Bone marrow (tissue), 2 donors: ENCODE data around the gene ATXN1.
"Not testable (repeated sequence)": the region's sequence is repeated elsewhere in the genome, so short reads cannot be mapped to it uniquely, and the experiment has no call there.

Source experiments
- DNase-seq, 2 donors: peaks; one replicate each; lab custom pipeline; 2025; lab: John Stamatoyannopoulos, UW

The ATXN1 gene

GRCh38 chr6:16644540-16645250, 116.6 kb downstream of the ATXN1 start:
- DNase-seq, result no peak

- DNase-seq, result no peak
These were observed 121.4 kb downstream of the ATXN1 start for GRCh38 chr6:16639684-16640480.

GRCh38 chr6:16637635-16638034, 123.6 kb downstream of the ATXN1 start:
- no peak for DNase-seq

- no peak for DNase-seq
These were observed 125.3 kb downstream of the ATXN1 start for GRCh38 chr6:16635810-16636602.

- no peak for DNase-seq
These were observed 125.9 kb downstream of the ATXN1 start for GRCh38 chr6:16635291-16635809.

- no peak for DNase-seq
These were observed 126.4 kb downstream of the ATXN1 start for GRCh38 chr6:16634855-16635254.

- DNase-seq, result no peak
These were observed 127.3 kb downstream of the ATXN1 start for GRCh38 chr6:16633961-16634360.

GRCh38 chr6:16633465-16633864, 127.8 kb downstream of the ATXN1 start:
- DNase-seq, result no peak

GRCh38 chr6:16632101-16632500, 129.2 kb downstream of the ATXN1 start:
- no peak for DNase-seq

GRCh38 chr6:16630026-16630643, 131.1 kb downstream of the ATXN1 start:
- no peak for DNase-seq

- not testable (repeated sequence) for DNase-seq
These were observed 132.7 kb downstream of the ATXN1 start for GRCh38 chr6:16628580-16628979.

GRCh38 chr6:16626650-16627049, 134.6 kb downstream of the ATXN1 start:
- no peak for DNase-seq

GRCh38 chr6:16625291-16626265, 135.7 kb downstream of the ATXN1 start:
- DNase-seq, result no peak

GRCh38 chr6:16624636-16625290, 136.5 kb downstream of the ATXN1 start:
- DNase-seq, result no peak

GRCh38 chr6:16623731-16624130, 137.5 kb downstream of the ATXN1 start:
- DNase-seq, result no peak

- DNase-seq, result no peak
These were observed 138.1 kb downstream of the ATXN1 start for GRCh38 chr6:16623029-16623653.

GRCh38 chr6:16622193-16622592, 139.1 kb downstream of the ATXN1 start:
- no peak for DNase-seq

GRCh38 chr6:16621002-16621401, 140.3 kb downstream of the ATXN1 start:
- no peak for DNase-seq

GRCh38 chr6:16619777-16620176, 141.5 kb downstream of the ATXN1 start:
- DNase-seq, result no peak

GRCh38 chr6:16618962-16619361, 142.3 kb downstream of the ATXN1 start:
- DNase-seq, result no peak
